IPS-20b (cell line): Measurements from ENCODE around the gene PARP14.
"Not testable (repeated sequence)": the region's sequence is repeated elsewhere in the genome, so short reads cannot be mapped to it uniquely, and the experiment has no call there.

Experiments
- H3K27ac ChIP-seq: one replicate; pipeline ENCODE4 v1.5.1; 2013; ENCODE audit warnings: low read length
- H3K27me3 ChIP-seq: 2 replicates; pipeline ENCODE4 v1.6.1; 2013; ENCODE audit warnings: mild to moderate bottlenecking, low read length, inconsistent platforms; ENCODE audit not compliant: insufficient read depth
- H3K36me3 ChIP-seq: 2 replicates; pipeline ENCODE4 v1.6.1; 2013; ENCODE audit warnings: low read depth, mild to moderate bottlenecking, inconsistent platforms, low read length, moderate library complexity; ENCODE audit not compliant: insufficient read depth
- H3K4me1 ChIP-seq: 2 replicates; pipeline ENCODE4 v1.6.1; 2013; ENCODE audit warnings: mild to moderate bottlenecking, control low read depth, inconsistent platforms, low read length, moderate library complexity; ENCODE audit not compliant: insufficient read depth
- H3K4me3 ChIP-seq: 2 replicates; pipeline ENCODE4 v1.5.1; 2013; ENCODE audit warnings: mild to moderate bottlenecking, low read length, inconsistent platforms
- H3K9ac ChIP-seq: 2 replicates; pipeline ENCODE4 v1.6.1; 2013; ENCODE audit warnings: low read depth, mild to moderate bottlenecking, inconsistent platforms, low read length, moderate library complexity
- H3K9me3 ChIP-seq: 2 replicates; pipeline ENCODE4 v1.6.1; 2013; ENCODE audit warnings: mild to moderate bottlenecking, low read depth, low read length, inconsistent platforms; ENCODE audit not compliant: insufficient read depth

The PARP14 gene

GRCh38 chr3:122727766-122728165 lies 47.1 kb downstream of the PARP14 start:
- Histone ChIP-seq H3K9ac (no peak overlapping the region), H3K27ac (no peak overlapping the region), H3K4me1 (no peaks in the 10 kb centered on the region), H3K9me3 (peaks cover 10% of the 10 kb centered on the region), H3K4me3 (no peak overlapping the region), H3K27me3 (no peaks in the 10 kb centered on the region), H3K36me3 (no peaks in the 10 kb centered on the region)

DNA sequence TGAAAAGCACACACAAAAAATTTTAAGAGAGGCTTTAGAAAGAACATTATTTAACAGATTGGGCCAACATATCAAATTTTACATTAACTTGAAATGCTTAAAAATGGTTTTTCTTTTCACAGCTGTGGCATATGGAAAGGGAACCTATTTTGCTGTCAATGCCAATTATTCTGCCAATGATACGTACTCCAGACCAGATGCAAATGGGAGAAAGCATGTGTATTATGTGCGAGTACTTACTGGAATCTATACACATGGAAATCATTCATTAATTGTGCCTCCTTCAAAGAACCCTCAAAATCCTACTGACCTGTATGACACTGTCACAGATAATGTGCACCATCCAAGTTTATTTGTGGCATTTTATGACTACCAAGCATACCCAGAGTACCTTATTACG lies 47.5 kb downstream of the PARP14 start:
- Histone ChIP-seq H3K36me3 (no peaks in the 10 kb centered on the region), H3K27me3 (no peaks in the 10 kb centered on the region), H3K9me3 (peaks cover 12% of the 10 kb centered on the region), H3K9ac (no peak overlapping the region), H3K27ac (no peak overlapping the region), H3K4me1 (no peaks in the 10 kb centered on the region), H3K4me3 (no peak overlapping the region)

DNA sequence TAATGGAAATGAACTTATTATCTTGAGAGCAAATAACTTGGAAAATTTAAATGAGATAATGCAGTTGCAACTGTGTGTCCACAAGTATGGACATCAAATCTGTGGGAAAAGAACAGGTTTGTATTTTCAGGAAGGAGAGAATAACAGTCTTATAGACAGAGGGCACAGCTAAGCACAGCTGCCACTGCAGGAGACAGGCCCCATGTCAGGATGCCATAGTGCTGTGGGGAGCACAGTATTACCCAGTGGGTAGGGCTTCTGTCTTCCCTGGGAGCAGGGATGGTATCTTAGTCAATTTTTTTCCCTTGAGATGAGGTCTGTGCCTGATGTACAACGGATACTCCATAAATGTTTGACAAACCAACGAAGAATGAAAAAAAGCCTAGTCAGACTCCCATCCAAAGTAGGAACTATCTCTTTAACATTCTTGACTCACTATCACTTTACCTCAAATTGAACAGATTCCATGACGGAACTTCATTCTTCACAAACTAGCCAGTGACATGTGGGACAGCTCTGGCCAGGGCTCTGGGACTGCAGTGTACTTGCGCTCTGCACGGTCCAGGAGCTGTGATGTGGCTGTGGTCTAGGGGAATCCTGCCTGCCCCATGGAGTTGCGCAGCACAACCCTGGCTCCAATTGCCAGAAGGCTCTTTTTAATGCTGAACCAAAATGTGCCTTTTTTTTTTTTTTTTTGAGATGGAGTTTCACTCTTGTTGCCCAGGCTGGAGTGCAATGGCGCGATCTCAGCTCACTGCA lies 48.3 kb downstream of the PARP14 start:
- H3K9me3 ChIP-seq = peaks cover 17% of the 10 kb centered on the region
- H3K27me3 ChIP-seq = no peaks in the 10 kb centered on the region
- H3K9ac ChIP-seq = no peak overlapping the region
- H3K4me3 ChIP-seq = no peak overlapping the region
- H3K27ac ChIP-seq = no peak overlapping the region
- H3K36me3 ChIP-seq = no peaks in the 10 kb centered on the region
- H3K4me1 ChIP-seq = no peaks in the 10 kb centered on the region

DNA sequence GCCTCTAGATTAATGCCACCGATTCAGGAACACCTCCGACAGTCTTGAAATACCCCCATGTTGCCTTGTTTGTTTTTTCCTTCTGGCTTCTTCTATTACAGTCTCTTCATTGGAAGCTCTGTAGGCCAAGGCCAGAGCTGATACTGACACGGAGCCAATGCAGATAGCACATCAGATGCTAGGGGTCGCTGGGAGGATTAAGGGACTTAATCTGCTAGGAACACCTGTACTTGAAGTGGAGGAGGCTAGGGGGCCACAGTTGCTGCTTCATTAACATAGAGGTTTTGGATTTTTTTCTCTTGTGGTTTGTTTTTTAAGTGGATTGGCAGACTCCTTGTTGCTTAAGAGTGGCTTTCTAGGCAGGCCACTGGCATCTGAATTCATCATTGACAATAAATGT lies 49.6 kb downstream of the PARP14 start:
- Histone ChIP-seq H3K9me3 (peaks cover 17% of the 10 kb centered on the region), H3K4me1 (no peaks in the 10 kb centered on the region), H3K9ac (no peak overlapping the region), H3K27me3 (no peaks in the 10 kb centered on the region), H3K4me3 (no peak overlapping the region), H3K27ac (no peak overlapping the region), H3K36me3 (no peaks in the 10 kb centered on the region)

DNA sequence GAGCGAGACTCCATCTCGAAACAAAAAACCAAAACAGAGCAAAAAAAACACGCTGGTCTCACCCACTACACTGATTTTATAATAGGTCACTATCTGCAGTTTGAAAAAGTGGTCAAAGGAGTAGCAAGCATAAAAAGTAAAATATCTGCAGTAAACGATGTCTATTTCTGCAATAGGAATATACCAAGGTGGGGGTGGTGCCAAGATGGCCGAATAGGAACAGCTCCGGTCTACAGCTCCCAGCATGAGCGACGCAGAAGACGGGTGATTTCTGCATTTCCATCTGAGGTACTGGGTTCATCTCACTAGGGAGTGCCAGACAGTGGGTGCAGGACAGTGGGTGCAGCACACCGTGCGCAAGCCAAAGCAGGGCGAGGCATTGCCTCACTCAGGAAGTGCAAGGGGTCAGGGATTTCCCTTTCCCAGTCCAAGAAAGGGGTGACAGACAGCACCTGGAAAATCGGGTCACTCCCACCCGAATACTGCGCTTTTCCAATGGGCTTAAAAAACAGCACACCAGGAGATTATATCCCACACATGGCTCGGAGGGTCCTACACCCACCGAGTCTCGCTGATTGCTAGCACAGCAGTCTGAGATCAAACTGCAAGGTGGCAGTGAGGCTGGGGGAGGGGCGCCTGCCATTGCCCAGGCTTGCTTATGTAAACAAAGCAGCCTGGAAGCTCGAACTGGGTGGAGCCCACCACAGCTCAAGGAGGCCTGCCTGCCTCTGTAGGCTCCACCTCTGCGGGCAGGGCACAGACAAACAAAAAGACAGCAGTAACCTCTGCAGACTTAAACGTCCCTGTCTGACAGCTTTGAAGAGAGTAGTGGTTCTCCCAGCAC lies 52.3 kb downstream of the PARP14 start:
- not testable (repeated sequence) for H3K9ac ChIP-seq, H3K27ac ChIP-seq, H3K27me3 ChIP-seq, H3K4me3 ChIP-seq, H3K36me3 ChIP-seq, H3K4me1 ChIP-seq
- H3K9me3 ChIP-seq = peaks cover 17% of the 10 kb centered on the region

- Histone ChIP-seq H3K27ac (no peak overlapping the region), H3K4me1 (peaks cover 6% of the 10 kb centered on the region; the same call in 1 of the 2 replicates), H3K36me3 (peaks cover 15% of the 10 kb centered on the region), H3K9ac (no peak overlapping the region), H3K4me3 (no peak overlapping the region), H3K27me3 (no peaks in the 10 kb centered on the region), H3K9me3 (no peaks in the 10 kb centered on the region)
These were observed 58.5 kb downstream of the PARP14 start for GRCh38 chr3:122739172-122739571.

DNA sequence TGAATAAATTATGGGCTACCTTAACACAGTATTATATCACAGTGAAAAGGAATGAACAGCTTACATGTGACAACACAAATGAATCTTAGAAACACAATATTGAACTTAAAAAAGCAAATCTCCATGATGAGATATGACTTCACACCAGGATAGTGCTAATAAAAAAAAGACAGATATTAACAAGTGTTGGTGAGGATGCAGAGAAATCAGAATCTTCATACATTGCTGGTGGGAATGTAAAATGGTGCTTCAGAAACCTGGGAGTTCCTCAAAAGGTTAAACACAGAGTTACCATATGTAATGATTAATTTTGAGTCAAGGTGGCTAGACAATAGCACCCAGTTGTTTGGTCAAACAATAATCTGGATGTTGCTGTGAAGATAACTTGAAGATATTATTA lies 61.6 kb downstream of the PARP14 start:
- H3K27me3 ChIP-seq = no peaks in the 10 kb centered on the region
- H3K36me3 ChIP-seq = peaks cover 15% of the 10 kb centered on the region
- H3K27ac ChIP-seq = no peak overlapping the region
- no peak overlapping the region for H3K4me3 ChIP-seq
- H3K4me1 ChIP-seq = peaks cover 6% of the 10 kb centered on the region; the same call in 1 of the 2 replicates
- no peaks in the 10 kb centered on the region; the same call in 1 of the 2 replicates for H3K9me3 ChIP-seq
- no peak overlapping the region for H3K9ac ChIP-seq

DNA sequence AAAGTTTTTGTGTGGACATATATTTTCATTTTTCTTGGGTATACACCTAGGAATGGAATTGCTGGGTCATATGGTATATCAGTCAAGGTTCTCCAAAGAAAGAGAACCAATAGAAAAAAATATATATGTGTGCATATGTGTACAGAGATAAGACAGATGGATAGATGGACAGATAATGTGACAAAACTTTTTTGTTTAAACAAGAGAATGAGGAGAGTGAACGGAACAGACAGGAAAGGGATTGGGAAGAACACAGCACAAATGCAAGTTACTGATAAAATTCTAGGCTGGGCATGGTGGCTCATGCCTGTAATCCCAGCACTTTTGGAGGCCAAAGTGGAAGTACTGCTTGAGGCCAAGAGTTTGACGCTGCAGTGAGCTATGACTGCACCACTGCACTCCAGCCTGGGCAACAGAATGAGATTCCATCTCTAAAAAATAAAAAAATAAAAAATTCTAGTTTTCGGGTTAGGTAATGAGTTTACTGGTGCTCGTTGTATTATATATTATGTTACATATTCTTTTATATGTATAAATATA lies 63.0 kb downstream of the PARP14 start:
- Histone ChIP-seq H3K4me1 (peaks cover 6% of the 10 kb centered on the region; the same call in 1 of the 2 replicates), H3K4me3 (no peak overlapping the region), H3K9me3 (peaks cover 4% of the 10 kb centered on the region), H3K36me3 (peaks cover 19% of the 10 kb centered on the region), H3K27me3 (no peaks in the 10 kb centered on the region), H3K9ac (no peak overlapping the region), H3K27ac (no peak overlapping the region)

DNA sequence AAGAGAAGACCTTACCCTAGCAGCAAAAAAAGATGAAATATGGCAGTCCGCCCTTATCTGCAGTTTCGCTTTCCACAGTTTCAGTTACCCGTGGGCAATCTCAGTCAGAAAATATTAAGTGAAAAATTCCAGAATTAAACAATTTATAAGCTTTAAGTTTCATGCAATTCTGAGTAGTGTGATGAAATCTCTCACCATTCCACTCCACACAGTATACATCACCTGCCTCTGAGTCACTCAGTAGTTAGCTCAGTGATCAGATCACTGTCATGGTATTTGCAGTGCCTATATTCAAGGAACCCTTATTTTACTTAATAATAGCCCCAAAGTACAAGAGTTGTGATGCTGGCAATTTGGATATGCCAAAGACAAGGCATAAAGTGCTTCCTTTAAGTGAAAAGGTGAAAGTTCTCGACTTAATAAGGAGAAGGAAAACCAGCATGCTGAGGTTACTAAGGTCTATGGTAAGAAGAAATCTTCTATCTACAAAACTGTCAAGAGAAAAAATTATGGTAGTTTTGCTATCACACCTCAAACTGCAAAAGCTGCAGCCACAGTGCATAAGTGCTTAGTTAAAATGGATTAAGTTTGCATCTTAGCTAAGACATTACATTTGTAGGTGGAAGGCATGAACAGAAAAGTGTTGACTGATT lies 64.9 kb downstream of the PARP14 start:
- Histone ChIP-seq H3K36me3 (peaks cover 18% of the 10 kb centered on the region), H3K4me3 (no peak overlapping the region), H3K27ac (no peak overlapping the region), H3K9me3 (peaks cover 4% of the 10 kb centered on the region), H3K27me3 (no peaks in the 10 kb centered on the region), H3K4me1 (no peaks in the 10 kb centered on the region), H3K9ac (no peak overlapping the region)

- H3K36me3 ChIP-seq = peaks cover 12% of the 10 kb centered on the region
- H3K4me3 ChIP-seq, H3K27me3 ChIP-seq, H3K9ac ChIP-seq, H3K4me1 ChIP-seq, H3K27ac ChIP-seq, H3K9me3 ChIP-seq: not testable (repeated sequence)
These were observed 66.7 kb downstream of the PARP14 start for GRCh38 chr3:122747295-122747694.

- H3K4me3 ChIP-seq = no peak overlapping the region
- no peak overlapping the region for H3K27ac ChIP-seq
- H3K9me3 ChIP-seq = peaks cover 4% of the 10 kb centered on the region
- no peaks in the 10 kb centered on the region for H3K27me3 ChIP-seq
- H3K36me3 ChIP-seq = peaks cover 10% of the 10 kb centered on the region; the same call in 1 of the 2 replicates
- no peak overlapping the region for H3K9ac ChIP-seq
- no peaks in the 10 kb centered on the region for H3K4me1 ChIP-seq
These were observed 67.7 kb downstream of the PARP14 start for GRCh38 chr3:122748347-122748746.
